Caco-2 (cell line): ENCODE measurements around the gene PCNX3. TPM values are rescaled to one million over a fixed set of nuclear protein-coding genes. Genes with fewer than 3 reads are reported as not detected.

Experiments
- BruUV-seq: library from RNA; stranded (reverse); fragments of 400-500 nt; replicated peaks from 2 replicates; lab custom pipeline; 2021; lab: Mats Ljungman, UMichigan
- CTCF ChIA-PET: fragments of 300-600 bp; sonication (Branson Sonifier 250); formaldehyde crosslinking; loops from one replicate; lab custom pipeline; 2022; ENCODE audit warnings: antibody characterized with exemption; lab: Charles Lee
- POLR2A ChIA-PET: fragments of 300-600 bp; sonication (Branson Sonifier 250); formaldehyde crosslinking; loops from one replicate; lab custom pipeline; 2022; ENCODE audit warnings: antibody characterized with exemption; lab: Charles Lee
- DNase-seq, 2 experiments: peaks; one replicate each; pipeline versions ENCODE4 v3.0.0 to v3.0.0-alpha.2; 2020 to 2022
- H3K27me3 ChIP-seq: replicated peaks from 2 replicates; pipeline ENCODE4 v1.6.0; 2011; ENCODE audit warnings: low read length; ENCODE audit not compliant: control insufficient read depth, insufficient read depth
- H3K36me3 ChIP-seq: 2 replicates; pipeline ENCODE4 v1.5.1; 2011; ENCODE audit warnings: low read length; ENCODE audit not compliant: control insufficient read depth, insufficient read depth
- H3K4me1 ChIP-seq: fragments of 250-450 bp; sonication (Bioruptor Pico); 2 replicates; pipeline ENCODE4 v1.5.1; 2020; ENCODE audit warnings: mild to moderate bottlenecking
- H3K4me3 ChIP-seq: 2 replicates; pipeline ENCODE4 v1.5.1; 2011; ENCODE audit warnings: low read depth, mild to moderate bottlenecking, control low read depth, low read length
- H3K9me3 ChIP-seq: fragments of 250-450 bp; sonication (Bioruptor Pico); 2 replicates; pipeline ENCODE4 v1.5.1; 2020; ENCODE audit warnings: mild to moderate bottlenecking, moderate library complexity
- H3K27ac Mint-ChIP-seq: one replicate; pipeline ENCODE4 v1.8.0; 2022; ENCODE audit warnings: mixed read lengths; ENCODE audit not compliant: unreplicated experiment
- H3K27me3 Mint-ChIP-seq: one replicate; pipeline ENCODE4 v1.8.0; 2022; ENCODE audit warnings: mixed read lengths; ENCODE audit not compliant: insufficient read depth, unreplicated experiment
- H3K36me3 Mint-ChIP-seq: one replicate; pipeline ENCODE4 v1.8.0; 2022; ENCODE audit warnings: mild to moderate bottlenecking, mixed read lengths; ENCODE audit not compliant: insufficient read depth, unreplicated experiment
- H3K4me1 Mint-ChIP-seq: one replicate; pipeline ENCODE4 v1.8.0; 2022; ENCODE audit warnings: low read depth, mixed read lengths; ENCODE audit not compliant: unreplicated experiment
- H3K4me3 Mint-ChIP-seq: one replicate; pipeline ENCODE4 v1.8.0; 2022; ENCODE audit warnings: mild to moderate bottlenecking, moderate library complexity, mixed read lengths; ENCODE audit not compliant: unreplicated experiment
- H3K9me3 Mint-ChIP-seq: one replicate; pipeline ENCODE4 v1.8.0; 2022; ENCODE audit warnings: mixed read lengths; ENCODE audit not compliant: unreplicated experiment
- CTCF ChIP-seq, 2 experiments: fragments of 200-600 bp in 1 of 2; IDR thresholded peaks; 1 replicate in 1 of 2; 2 replicates in 1 of 2; pipeline versions ENCODE4 v1.5.1 to v1.8.0; 2011 to 2022; ENCODE audit warnings: antibody characterized with exemption in 1 of 2, control low read depth in 1 of 2, inconsistent platforms in 1 of 2, low read depth in 1 of 2, low read length in 1 of 2, mild to moderate bottlenecking in 1 of 2, moderate library complexity in 1 of 2; ENCODE audit not compliant: insufficient read depth in 1 of 2, severe bottlenecking in 1 of 2, unreplicated experiment in 1 of 2
- intact Hi-C: fragments of 100-400 bp; cut with micrococcal nuclease; formaldehyde crosslinking; loops from one replicate; pipeline ENCODE4 v1.10.0; 2022; ENCODE audit not compliant: unreplicated experiment
- total RNA-seq: library from RNA; stranded (reverse); gene quantifications from 2 replicates; pipeline ENCODE4 v1.2.3, GENCODE V29; 2022

The PCNX3 gene
- total RNA-seq, 1 experiment from 2014 or later, result 52.7 TPM

DNA sequence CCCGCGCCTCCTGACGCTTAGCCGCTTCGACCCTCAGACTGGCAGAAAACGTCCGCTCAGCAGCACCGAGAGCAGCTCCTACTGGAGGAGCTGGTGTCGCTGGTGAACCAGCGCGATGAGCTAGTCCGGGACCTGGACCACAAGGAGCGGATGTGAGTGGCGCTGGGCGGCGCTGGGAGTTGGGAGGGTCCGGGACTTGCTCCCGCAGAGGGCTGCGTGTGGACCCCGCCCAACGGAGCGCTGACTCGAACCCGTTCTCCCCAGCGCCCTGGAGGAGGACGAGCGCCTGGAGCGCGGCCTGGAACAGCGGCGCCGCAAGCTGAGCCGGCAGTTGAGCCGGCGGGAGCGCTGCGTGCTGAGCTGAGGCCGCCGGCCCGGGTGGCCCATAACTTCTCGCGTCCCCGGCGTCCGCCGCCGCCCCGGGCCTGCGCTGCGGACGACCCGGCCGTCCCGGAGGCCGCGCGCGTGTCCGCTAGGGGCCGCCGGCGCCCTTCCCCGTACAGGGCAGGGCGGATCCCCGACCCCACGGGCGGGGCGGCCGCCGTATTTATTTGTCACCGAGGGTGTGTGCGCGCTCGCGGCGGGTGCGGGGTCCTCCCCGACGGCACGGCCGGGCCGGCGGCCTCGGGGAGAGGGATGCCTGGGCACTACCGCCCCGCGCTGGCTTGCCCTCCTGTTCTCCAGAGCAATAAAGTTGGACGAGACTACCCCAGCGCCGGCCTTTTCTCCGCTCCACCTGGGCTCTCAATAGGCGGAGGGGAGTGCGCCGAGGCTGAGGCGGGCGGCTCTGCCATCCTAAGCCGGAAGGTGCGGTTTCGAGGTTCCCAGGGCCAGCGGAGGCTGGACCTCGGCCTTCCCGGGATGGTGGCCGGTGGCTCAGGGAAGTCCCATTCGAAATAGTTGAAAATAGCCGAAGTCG is 23.4 kb upstream of the PCNX3 start:
- Mint-ChIP-seq H3K4me3 (peak overlapping the region; percentile 65), H3K9me3 (no peaks in the 10 kb centered on the region), H3K27ac (no peak overlapping the region), H3K4me1 (no peaks in the 10 kb centered on the region), H3K36me3 (peaks cover 12% of the 10 kb centered on the region), H3K27me3 (no peaks in the 10 kb centered on the region)
- Histone ChIP-seq H3K36me3 (peaks cover 1% of the 10 kb centered on the region; the same call in 1 of the 2 replicates), H3K4me3 (peak overlapping the region; percentile 38), H3K9me3 (no peaks in the 10 kb centered on the region), H3K27me3 (no peaks in the 10 kb centered on the region), H3K4me1 (peaks cover 5% of the 10 kb centered on the region; the same call in 1 of the 2 replicates)
- ChIA-PET CTCF (interaction anchor here (0.7 to 1.6 kb wide), 7 partner anchors 8 to 697 kb away, joined by 3 to 6 read pairs (median 4); partner anchors contain the start of genes EHBP1L1, FAM89B and YIF1A), POLR2A (interaction anchor here (0.6 to 0.9 kb wide), 2 partner anchors 15 to 35 kb away, joined by 3 to 5 read pairs; no protein-coding TSS in a partner anchor)
- DNase-seq, result peak in 1 of 2 experiments; percentile 68
- TF ChIP-seq CTCF (IDR thresholded peaks at IDR 0.05; ENCODE audit: insufficient read depth in 1 of 2, low read depth in 1 of 2, low read length in 1 of 2, severe bottlenecking in 1 of 2, unreplicated experiment in 1 of 2), result peak in 1 of 2 experiments; percentile 14
- intact Hi-C loops, result loop anchor here (2.0 kb wide), 1 partner anchor 17 kb away; no protein-coding TSS in a partner anchor
- BruUV-seq, result no TSS peak

GRCh38 chr11:65592858-65593517 is 22.6 kb upstream of the PCNX3 start:
- Histone ChIP-seq H3K36me3 (peaks cover 1% of the 10 kb centered on the region; the same call in 1 of the 2 replicates), H3K4me1 (peaks cover 5% of the 10 kb centered on the region; the same call in 1 of the 2 replicates), H3K4me3 (peak overlapping the region; percentile 38), H3K27me3 (no peaks in the 10 kb centered on the region), H3K9me3 (no peaks in the 10 kb centered on the region)
- DNase-seq, result no peak
- peak overlapping the region; percentile 45 for H3K4me3 Mint-ChIP-seq
- peaks cover 20% of the 10 kb centered on the region for H3K36me3 Mint-ChIP-seq
- intact Hi-C loops, result loop anchor here (2.0 kb wide), 1 partner anchor 18 kb away; no protein-coding TSS in a partner anchor
- ChIA-PET CTCF (interaction anchor here (0.6 to 1.8 kb wide), 12 partner anchors 9 to 696 kb away, joined by 3 to 22 read pairs (median 4); partner anchors contain the start of genes EHBP1L1, FAM89B, PCNX3 and YIF1A), POLR2A (no interaction called here)
- H3K9me3 Mint-ChIP-seq, result no peaks in the 10 kb centered on the region
- H3K27ac Mint-ChIP-seq, result no peak overlapping the region
- no peaks in the 10 kb centered on the region for H3K27me3 Mint-ChIP-seq
- no peaks in the 10 kb centered on the region for H3K4me1 Mint-ChIP-seq
- TF ChIP-seq CTCF (IDR thresholded peaks at IDR 0.05; ENCODE audit: insufficient read depth in 1 of 2, low read depth in 1 of 2, low read length in 1 of 2, severe bottlenecking in 1 of 2, unreplicated experiment in 1 of 2), result no peak
- BruUV-seq, result no TSS peak
